ENCODE results near the gene CSNK2B.

Gene CSNK2B

DNA sequence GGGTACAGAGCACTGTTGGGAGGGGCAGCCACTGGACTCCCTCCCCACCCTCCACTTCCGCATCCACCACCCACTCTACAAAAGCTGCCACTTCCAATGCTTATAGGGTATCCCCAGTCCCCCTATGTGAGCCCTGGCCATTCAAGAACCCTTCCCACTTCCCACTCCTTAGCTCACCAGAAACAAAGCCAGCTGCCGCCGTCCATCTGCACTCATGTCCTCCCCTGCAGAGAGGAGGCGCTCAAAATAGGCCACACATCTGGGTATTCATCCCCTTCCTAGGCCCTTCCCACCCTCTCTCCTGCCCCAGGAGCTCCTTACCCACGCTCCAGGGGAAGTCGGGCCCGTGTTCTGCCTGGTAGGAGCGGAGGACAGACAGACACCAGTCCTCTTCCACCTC lies 21.4 kb downstream of the CSNK2B start:
- Histone ChIP-seq H3K4me1 (no peaks in the 10 kb centered on the region), H3K4me2 (ENCODE audit: low read length) (no peak overlapping the region), H3K4me3 (ENCODE audit: low read depth, low read length) (no peak overlapping the region), H3K27ac (no peak overlapping the region), H3K79me2 (no peaks in the 10 kb centered on the region), H2AFZ (no peak overlapping the region), H3K36me3 (ENCODE audit: control insufficient read depth, insufficient read depth, low read length) (no peaks in the 10 kb centered on the region), H3K9ac (no peak overlapping the region), H3K27me3 (ENCODE audit: control insufficient read depth, insufficient read depth, low read length) (no peaks in the 10 kb centered on the region), H3K9me3 (ENCODE audit: control insufficient read depth, low read length) (no peaks in the 10 kb centered on the region)
- TF ChIP-seq, protein P1, sequence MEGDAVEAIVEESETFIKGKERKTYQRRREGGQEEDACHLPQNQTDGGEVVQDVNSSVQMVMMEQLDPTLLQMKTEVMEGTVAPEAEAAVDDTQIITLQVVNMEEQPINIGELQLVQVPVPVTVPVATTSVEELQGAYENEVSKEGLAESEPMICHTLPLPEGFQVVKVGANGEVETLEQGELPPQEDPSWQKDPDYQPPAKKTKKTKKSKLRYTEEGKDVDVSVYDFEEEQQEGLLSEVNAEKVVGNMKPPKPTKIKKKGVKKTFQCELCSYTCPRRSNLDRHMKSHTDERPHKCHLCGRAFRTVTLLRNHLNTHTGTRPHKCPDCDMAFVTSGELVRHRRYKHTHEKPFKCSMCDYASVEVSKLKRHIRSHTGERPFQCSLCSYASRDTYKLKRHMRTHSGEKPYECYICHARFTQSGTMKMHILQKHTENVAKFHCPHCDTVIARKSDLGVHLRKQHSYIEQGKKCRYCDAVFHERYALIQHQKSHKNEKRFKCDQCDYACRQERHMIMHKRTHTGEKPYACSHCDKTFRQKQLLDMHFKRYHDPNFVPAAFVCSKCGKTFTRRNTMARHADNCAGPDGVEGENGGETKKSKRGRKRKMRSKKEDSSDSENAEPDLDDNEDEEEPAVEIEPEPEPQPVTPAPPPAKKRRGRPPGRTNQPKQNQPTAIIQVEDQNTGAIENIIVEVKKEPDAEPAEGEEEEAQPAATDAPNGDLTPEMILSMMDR (IDR thresholded peaks at IDR 0.05), result no peak

DNA sequence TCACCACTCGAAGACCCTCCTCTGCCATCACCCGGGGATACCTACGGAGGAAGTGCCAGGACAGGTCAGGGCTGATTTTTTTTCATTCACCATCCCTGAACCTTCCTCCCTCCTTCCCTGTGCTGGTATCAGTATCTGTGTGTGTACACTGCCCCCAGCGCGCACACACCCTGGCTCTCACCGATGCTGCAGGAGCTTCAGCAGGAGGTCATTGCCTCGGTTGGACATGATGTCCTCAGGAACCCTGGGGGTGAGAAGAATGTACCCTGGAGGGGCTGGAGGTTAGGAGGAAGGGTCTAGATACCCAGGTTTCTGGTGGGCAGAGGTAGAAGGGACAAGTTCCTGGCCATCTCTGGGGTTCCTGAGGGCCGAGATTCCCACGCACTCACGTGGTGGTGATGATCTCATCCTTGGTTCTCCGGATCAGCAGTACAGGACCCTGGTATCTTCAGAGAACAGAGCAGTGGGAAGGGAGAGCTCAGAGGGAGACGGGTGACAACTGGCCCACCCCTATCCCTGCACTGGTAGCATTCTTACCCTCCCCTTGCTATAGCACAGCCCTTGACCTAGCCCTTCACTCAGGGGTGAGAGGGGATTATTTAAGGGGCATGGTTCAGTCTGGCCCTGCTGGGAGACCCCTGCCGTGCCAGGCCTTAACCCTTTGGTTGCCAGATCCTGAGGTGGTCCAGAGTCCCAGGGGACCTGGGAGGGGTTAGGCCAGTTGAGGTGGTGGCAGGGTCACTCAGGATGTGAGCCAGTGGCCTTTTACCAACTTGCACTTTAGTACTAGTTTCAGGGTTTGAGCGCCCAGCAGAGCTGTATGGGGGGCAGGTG lies 22.2 kb downstream of the CSNK2B start:
- Histone ChIP-seq H3K36me3 (ENCODE audit: control insufficient read depth, insufficient read depth, low read length) (no peaks in the 10 kb centered on the region), H3K9me3 (ENCODE audit: control insufficient read depth, low read length) (no peaks in the 10 kb centered on the region), H3K27me3 (ENCODE audit: control insufficient read depth, insufficient read depth, low read length) (no peaks in the 10 kb centered on the region), H3K27ac (no peak overlapping the region), H3K9ac (no peak overlapping the region), H3K4me2 (ENCODE audit: low read length) (no peak overlapping the region), H2AFZ (no peak overlapping the region), H3K4me3 (ENCODE audit: low read depth, low read length) (no peak overlapping the region), H3K79me2 (no peaks in the 10 kb centered on the region), H3K4me1 (no peaks in the 10 kb centered on the region)
- TF ChIP-seq, protein P1 (IDR thresholded peaks at IDR 0.05), result no peak

DNA sequence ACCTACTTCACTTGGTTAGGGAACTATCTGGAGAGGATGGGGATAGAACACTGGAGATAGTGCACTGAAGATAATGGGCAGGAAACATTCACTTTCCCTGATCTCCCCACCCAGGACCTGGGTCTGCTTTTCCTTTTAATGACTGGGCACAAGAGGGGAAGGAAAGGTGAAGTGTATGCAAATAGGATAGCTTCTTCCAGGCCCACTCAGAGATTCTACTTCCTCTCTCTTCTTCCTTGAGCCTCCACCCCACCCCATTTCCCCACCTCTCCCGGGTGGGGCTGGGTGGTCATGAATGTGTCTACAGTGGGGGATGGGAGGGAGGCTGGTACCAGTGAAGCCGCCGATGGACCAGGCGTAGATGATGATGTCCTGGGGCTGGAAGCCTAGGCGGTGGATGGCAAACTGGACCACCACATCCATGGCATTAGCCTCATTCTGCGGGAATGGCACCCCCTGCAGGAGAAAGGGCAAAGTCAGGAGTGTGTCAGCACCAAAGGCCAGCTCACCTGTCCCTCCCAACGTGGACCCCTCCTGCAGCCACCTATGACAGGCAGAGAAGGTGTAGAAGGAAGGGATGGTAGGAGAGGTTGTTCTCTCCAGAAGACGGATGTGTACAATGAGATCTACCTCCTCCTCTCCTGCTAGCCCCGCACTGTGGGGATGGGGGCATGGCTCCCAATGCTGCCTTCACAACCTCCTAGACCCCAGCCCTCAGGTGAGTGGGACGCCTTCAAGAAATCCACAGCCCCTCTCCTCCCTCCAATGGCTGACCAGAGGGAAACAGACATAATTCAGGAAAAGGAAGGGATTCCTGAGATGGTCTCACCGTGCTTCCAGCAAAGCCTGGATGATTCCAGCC lies 23.6 kb downstream of the CSNK2B start:
- H3K9ac ChIP-seq, result no peak overlapping the region
- H3K4me2 ChIP-seq (ENCODE audit: low read length), result no peak overlapping the region
- no peaks in the 10 kb centered on the region for H3K9me3 ChIP-seq (ENCODE audit: control insufficient read depth, low read length)
- no peaks in the 10 kb centered on the region for H3K79me2 ChIP-seq
- H3K4me1 ChIP-seq, result no peaks in the 10 kb centered on the region
- no peaks in the 10 kb centered on the region for H3K36me3 ChIP-seq (ENCODE audit: control insufficient read depth, insufficient read depth, low read length)
- TF ChIP-seq, protein P1 (IDR thresholded peaks at IDR 0.05), result no peak
- no peak overlapping the region for H3K4me3 ChIP-seq (ENCODE audit: low read depth, low read length)
- no peaks in the 10 kb centered on the region for H3K27me3 ChIP-seq (ENCODE audit: control insufficient read depth, insufficient read depth, low read length)
- H2AFZ ChIP-seq, result no peak overlapping the region
- no peak overlapping the region for H3K27ac ChIP-seq

DNA sequence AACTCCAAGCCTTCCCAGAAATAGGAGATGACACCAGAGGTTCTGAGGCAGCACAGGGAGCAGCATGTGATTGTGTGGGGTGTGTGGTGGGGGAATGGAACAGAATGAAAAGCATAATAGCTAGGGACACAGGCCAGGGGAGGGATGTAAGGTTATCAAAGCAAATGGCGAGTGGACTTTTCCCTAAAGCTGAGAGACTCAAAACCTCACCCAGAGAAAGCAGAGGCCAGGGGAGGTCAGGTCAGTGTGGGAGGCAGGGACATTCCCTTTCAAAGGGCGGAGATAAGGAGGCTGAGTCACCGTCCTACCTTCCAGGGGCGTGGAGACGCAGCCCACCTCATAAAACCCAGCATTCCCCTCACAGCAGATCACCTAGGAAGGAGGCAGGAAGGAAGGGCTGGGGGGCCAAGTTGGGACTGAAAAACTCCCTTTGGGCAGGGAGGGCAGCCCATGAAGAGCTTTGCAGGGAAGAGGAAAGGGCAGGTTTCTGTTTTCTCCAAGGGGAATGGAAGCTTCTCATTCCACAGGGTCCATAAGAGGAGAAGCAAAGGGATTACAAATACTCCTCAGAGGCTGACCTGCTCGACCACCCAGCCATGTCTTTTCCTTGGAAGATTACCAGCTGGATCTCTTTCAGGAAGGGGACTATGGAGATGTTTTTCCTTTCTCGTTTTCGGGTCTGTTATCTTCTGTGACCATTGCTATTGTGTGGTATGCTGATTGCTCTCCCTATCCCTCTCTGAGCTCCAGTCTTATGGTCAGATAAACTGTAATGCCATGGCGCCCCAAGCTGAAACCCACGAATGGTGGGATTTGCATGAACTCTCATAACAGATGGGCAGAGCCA lies 24.6 kb downstream of the CSNK2B start:
- TF ChIP-seq, protein P1 (IDR thresholded peaks at IDR 0.05), result no peak
- Histone ChIP-seq H3K4me2 (ENCODE audit: low read length) (no peak overlapping the region), H3K4me3 (ENCODE audit: low read depth, low read length) (no peak overlapping the region), H3K27me3 (ENCODE audit: control insufficient read depth, insufficient read depth, low read length) (no peaks in the 10 kb centered on the region), H3K27ac (no peak overlapping the region), H3K79me2 (no peaks in the 10 kb centered on the region), H2AFZ (no peak overlapping the region), H3K9me3 (ENCODE audit: control insufficient read depth, low read length) (no peaks in the 10 kb centered on the region), H3K36me3 (ENCODE audit: control insufficient read depth, insufficient read depth, low read length) (no peaks in the 10 kb centered on the region), H3K9ac (no peak overlapping the region), H3K4me1 (no peaks in the 10 kb centered on the region)
